Colon (tissue), 2 donors: ENCODE measurements around the gene RASSF5.
"Not testable (repeated sequence)": the region's sequence is repeated elsewhere in the genome, so short reads cannot be mapped to it uniquely, and the experiment has no call there.

ENCODE experiments used
- FAIRE-seq: peaks from 2 replicates; lab custom pipeline; 2012; peaks lifted over from hg19 to GRCh38; lab: Jason Lieb, UNC
- donor health status: control.
- donor health status: control.

RASSF5 gene

DNA sequence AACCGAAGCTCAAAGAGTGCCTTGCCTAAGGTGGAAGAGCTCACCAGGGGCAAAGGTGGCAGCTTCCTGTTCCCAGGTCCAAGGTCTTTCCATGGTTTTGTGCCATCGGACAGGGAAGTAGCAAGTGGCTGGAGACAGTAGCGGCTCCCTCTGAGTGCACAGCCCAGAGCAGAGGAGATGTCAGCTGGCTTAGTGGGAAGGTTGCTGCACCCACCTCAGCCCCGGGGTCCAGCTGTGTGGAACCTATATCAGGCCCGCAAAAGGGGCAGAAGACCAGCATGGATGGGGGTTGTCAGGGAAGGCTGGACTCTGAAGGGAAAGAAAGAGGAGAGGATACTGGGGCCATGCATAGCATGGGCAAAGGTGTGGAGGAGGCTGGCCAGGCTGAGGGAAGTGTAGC, 30.2 kb upstream of the RASSF5 start:
- no peak for FAIRE-seq

DNA sequence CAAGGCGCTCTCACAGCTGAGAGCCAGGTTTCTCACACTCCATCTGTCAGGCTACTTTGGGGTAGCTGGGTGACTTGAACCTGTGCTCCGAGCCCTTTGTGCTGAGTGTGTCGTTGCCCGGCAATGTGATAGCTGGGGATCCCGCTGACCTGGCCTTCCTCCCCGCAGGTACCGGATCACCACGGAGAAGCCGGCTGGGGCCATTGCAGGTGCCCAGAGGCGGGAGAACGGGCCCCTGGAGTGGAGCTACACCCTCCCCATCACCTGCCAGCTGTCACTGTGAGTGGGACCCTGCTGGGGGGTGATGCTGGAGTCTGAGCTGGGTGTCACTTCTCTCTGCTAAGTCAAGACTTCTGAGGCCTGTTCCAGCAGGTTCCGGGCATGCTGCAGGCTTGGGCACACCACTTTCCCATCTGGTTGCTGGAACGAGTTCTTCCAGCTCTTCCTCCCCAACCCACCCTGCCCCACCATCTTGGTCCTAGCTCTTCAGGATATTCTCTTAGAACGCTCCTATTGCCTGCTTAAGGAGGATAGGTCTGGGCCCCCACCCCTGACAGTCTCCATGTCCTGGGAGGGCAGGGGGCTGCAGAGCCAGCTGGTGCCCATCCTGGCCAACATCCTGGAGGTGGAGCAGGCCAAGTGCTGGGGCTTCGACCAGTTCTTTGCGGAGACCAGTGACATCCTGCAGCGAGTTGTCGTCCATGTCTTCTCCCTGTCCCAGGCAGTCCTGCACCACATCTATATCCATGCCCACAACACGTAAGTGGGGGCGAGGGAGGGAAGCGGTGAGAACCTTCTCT, 29.6 kb upstream of the RASSF5 start:
- no peak for FAIRE-seq

DNA sequence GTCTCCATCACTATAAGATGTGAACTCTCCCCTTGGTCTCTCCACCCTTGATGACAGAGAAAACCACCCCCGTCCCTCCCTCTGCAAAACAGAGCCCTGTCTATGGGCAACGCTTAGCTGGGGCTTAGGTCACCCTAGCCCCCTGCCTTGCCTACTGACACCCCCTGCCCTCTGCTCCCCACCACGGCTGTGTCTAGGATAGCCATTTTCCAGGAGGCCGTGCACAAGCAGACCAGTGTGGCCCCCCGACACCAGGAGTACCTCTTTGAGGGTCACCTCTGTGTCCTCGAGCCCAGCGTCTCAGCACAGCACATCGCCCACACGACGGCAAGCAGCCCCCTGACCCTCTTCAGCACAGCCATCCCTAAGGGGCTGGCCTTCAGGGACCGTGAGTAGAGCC, 28.6 kb upstream of the RASSF5 start:
- FAIRE-seq: no peak

DNA sequence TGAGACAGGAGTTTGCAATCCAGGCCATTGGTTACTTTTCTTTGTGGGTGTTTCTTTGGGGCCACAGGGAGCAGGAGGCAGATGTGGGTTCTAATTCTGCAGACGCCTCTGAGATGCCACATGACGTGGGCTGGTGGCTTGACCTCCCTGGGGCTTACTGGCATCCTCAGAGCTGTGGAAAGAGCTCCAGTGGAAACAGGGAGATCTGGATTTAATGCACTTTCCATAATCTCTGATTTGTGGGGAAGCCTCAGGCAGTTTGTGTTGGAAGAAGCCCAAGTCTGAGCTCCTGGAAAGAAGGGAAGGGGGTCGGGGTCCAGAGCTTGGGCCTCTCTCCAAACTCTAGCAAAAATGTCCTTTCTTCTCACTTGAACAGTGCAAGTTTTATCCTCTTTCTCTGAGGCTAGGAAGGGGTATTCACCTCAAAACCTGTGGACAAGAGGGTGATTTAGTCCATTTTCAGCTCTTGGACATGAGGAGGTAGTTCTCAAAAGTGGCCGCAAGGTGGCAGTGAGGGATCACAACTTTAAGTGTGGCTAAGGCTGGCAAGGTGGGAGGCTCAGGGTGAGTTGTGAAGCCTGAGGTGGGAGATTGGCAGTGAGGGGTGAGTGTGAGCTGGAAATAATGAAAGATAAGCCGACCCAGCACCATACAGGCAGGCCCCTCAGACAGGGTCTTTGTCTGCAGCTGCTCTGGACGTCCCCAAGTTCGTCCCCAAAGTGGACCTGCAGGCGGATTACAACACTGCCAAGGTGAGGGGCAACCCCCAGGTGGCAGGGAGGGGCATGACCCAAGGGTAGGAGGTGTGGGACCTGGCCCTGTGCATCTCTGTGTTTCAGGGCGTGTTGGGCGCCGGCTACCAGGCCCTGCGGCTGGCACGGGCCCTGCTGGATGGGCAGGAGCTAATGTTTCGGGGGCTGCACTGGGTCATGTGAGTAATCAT, 27.9 kb upstream of the RASSF5 start:
- FAIRE-seq: no peak

DNA sequence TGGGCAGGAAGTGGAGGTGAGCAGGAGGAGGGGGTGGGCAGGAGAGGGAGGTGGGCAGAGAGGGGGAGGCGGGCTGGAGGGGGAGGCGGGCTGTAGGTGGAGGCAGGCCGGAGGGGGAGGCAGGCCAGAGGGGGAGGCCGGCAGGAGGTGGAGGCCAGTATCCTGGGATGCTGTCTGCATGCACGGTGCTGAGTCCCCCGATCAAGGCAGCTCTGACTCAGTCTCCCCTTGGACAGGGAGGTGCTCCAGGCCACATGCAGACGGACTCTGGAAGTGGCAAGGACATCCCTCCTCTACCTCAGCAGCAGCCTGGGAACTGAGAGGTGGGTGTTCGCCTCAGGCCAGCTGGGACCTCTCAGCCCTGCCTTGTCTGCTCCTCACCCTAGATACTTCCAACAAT, 27.1 kb upstream of the RASSF5 start:
- no peak for FAIRE-seq

DNA sequence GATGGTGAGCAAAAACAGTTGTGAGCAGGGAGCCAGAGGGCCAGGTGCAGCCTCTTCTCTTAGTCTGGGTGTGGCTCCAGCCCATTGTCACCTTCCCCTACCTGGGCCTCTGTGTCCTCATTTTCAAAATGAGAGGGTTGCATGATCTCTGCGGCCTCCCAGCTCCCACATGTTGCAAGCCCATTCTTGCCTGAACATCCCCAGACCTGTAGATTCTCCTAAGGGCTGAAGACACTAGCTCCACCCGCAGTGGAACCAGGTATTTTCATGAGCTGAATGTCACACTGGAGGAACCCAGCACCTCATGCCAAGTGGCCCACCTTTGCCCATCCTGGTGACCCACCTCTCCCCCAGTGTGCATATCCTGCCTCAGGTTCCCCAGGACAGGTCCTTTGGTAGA, 24.7 kb upstream of the RASSF5 start:
- no peak for FAIRE-seq

DNA sequence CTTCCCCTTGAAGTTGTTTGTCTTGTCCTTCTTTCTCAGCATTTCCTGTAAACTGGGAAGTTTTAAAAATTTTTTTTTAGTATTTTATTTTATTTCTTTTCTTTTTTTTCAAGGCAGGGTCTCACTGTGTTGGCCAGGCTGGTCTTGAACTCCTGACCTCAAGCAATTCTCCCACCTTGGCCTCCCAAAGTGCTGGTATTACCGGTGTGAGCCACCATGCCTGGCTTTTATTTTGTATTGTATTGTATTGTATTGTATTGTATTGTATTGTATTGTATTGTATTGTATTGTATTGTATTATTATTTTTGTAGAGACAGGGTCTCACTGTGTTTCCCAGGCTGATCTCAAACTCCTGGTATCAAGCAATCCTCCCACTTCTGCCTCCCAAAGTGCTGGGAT, 23.5 kb upstream of the RASSF5 start:
- not testable (repeated sequence) for FAIRE-seq

DNA sequence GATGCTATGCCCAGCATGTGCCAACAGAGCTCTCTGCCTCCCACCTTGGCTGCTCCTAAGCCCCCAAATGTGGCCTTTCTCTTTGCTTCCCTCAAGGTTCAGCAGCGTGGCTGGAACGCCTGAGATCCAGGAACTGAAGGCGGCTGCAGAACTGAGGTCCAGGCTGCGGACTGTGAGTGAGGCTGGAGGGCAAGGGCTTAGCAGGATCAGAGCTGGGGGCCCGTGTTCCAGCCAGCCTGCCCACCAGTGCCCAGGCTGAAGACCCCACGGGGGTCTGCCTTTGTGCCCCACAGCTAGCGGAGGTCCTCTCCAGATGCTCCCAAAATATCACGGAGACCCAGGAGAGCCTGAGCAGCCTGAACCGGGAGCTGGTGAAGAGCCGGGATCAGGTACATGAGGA, 22.4 kb upstream of the RASSF5 start:
- no peak for FAIRE-seq

DNA sequence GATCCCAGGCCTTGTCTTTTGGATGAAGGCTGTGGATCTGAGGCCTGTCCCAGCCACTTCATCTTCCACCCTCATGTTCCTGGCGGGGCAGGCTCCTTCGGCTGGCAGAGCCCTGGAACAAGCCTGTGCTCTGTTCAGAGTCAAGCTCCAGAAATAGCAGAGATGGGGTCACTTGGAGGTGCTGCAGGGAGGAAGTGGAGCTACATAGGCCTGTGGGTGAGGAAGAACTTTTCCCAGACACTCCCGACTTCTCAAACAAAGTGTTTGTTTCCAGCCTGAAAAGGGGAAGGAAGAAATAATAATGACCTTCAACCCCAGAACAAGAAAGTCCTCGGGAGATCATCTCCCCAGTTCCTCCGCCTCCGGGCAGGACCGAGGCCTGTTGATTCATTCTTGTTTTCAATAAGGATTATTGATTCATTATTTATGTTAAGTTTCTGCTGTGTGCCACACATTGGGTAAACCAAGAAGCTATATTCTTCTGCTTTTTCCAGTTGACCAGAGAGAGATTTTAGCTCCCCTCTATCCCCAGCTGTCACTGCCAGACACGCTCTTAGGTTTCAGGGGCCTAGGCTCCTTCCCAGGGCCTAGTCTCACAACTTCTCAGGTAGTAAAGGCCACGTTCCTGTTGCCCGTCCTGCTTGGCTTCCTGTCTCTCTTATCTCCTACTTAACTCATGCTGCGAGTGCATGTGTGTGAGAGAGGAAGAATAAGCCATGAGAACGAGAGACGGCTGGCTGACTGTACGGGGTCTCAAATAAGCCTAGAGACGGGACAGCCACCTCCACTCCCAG, 20.1 kb upstream of the RASSF5 start:
- FAIRE-seq: no peak

DNA sequence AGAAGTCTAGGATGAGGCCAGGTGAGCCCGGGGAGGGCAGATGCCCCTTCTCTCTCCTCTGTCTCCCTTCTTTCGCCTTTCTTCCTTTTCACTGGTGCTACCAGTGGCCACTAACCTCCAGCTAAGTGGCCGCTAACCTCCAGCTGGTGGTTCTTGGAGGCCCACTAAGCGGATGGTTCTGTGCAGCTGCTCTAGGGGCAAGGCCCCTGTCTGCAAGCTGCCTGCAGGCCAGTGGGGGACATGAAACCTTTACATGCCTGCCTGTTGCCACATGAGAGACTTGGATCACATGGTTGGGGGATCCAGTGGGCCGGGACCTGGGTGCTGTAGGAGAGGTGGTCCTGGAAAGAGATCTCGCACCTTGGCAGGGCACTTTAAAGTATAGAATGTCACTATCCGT, 19.4 kb upstream of the RASSF5 start:
- no peak for FAIRE-seq

DNA sequence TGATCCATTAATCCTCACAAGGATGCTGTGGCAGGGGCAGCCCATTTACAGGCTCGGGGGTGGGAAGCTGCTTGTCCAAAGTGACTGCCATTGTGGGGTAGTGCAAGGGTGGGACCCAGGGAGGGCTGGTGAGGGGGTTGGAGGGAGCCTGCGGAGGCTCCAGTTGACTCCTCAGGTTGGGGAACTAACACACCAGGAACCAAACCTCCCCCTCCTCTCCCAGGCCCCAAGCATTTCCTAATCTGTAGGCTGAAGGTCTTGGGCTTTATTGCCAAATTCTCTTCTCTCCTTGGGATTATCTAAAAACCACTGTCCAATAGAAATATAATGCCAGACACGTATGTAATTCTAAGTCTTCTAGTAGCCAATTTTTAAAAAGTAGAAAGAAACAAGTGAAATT, 18.9 kb upstream of the RASSF5 start:
- FAIRE-seq: no peak

DNA sequence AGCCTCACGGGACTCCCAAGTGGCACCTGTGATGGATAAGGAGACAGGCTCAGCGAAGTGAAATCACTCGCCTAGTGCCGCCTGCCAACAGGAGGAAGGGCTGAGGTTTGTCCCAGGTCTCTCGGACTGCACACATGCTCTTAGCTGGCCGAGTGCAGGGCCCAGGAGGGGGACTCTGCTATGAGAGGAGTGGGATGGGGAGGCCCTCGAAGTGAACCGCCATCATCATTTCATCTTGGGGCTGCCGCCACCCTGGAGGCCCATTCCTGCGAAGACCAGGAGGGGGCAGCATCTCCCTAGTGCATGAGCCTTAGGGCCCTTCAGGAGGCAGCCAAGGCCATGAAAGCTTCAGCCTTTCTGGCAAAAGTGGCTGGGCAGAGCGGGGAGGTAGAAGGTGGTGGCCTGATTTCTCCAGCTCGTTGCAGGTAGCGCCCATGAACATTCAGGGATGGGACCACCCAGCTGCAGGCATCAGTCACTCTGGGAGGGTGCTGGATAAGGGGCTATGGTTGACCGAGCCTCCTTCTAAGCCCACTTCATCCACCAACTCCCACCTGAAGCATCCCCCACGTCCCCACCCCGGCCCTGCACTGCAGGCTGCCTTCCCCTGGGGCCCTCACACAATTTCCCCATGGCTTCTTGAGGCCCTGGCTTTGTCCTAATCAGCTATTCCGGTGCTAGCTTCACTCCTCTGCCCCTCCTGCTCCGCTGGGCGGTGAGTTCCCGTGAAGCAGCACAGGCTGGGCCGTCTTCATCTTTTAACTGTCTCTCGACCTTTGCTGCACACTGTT, 17.2 kb upstream of the RASSF5 start:
- FAIRE-seq: no peak

DNA sequence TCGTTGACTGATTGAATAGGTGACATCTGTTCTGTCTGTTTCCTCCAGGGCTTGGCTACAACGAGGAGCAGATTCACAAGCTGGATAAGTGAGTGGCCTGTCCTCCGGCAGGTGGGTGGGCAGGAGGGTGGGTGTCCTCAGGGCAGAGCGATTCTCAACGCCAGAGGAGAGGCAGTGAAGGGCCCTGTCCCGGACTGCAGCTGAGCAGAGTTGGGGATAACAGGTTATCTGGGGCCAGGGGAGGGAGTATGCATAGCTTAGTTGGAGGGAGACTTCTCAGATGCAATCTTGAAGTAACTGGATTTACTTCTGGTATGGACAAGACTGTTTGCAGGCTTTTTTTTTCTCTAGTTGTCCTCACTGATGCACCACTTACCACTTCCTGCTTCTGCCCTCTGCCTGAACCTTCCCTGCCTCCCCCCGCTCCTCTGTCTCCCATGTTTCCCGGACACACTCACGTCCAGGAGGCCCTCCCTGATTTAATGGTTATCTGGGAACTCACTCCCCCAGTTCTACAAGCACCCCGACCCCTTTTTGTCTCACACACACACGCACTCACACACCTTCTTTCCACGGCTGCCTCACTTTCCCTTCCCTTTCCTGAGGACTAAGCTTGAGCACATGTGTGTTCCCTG, 16.4 kb upstream of the RASSF5 start:
- no peak for FAIRE-seq

DNA sequence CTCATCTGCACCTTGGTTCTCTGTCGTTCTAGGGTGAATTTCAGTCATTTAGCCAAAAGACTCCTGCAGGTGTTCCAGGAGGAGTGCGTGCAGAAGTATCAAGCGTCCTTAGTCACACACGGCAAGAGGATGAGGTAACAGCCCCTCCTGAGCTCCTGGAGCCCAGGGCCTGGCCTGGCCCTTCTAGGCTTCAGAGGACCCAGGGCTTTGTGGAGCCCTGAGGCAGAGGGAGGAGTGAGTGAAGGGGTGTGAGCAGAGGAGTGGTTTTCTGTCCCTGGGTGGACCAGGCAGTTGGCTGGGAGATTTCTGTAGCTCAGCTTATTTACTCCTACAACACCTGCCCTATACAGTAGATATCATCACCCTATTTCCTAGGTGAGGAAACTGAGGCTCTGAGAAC, 15.7 kb upstream of the RASSF5 start:
- FAIRE-seq: no peak

DNA sequence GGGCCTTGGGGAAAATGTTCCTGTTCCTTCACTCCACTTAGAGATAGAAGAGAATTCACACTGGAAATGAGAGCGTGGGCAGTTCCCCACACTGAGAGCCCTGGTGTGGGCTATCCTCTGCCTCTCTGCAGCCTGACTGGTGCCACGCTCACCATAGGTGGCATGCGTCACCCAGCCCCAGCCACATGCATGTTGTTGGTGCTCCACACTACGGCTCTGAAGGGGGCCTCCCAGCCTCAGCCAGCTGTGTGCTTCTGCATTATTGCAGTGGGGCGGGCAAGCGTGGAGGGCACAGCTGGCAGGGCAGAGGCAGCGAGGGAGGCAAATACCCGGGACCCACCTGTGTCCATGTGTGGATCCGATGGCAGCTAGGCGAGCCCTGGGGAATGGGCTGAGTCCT, 14.7 kb upstream of the RASSF5 start:
- no peak for FAIRE-seq

DNA sequence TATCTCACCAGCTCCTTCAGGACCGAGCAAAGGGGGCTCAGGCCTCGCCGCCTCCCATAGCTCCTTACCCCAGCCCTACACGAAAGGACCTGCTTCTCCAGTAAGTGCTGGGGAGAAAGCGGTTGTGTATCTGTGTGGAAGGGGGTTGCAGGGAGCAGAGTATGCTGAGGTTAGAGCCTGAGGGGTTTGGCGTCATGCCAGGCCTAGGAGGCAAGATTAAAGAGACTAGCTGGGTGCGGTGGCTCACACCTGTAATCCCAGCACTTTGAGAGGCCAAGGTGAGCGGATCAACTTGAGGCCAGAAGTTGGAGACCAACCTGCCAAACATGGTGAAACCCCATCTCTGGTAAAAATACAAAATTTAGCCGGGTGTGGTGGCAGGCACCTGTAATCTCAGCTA, 14.1 kb upstream of the RASSF5 start:
- no peak for FAIRE-seq

DNA sequence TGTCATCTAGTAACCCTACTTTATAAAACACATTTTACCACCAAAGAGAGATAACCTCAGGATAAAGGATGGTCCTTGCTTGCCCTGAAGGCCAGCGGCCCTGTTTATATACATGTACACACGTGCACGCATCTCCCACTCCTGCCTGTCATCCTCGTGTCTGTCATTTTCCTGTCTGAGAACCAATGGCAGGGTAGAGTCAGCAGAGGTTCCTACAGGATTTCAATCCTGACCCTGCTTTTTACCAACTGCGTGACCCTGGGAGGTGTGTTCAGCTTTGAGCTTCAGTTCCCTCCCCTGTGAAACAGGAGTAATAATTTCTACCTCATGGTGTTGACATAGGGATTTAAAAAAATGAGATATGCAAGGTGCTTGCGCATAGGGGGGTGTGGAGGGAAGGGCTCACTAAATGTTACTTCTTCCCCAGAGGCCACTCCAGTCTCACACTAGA, 12.3 kb upstream of the RASSF5 start:
- FAIRE-seq: no peak

DNA sequence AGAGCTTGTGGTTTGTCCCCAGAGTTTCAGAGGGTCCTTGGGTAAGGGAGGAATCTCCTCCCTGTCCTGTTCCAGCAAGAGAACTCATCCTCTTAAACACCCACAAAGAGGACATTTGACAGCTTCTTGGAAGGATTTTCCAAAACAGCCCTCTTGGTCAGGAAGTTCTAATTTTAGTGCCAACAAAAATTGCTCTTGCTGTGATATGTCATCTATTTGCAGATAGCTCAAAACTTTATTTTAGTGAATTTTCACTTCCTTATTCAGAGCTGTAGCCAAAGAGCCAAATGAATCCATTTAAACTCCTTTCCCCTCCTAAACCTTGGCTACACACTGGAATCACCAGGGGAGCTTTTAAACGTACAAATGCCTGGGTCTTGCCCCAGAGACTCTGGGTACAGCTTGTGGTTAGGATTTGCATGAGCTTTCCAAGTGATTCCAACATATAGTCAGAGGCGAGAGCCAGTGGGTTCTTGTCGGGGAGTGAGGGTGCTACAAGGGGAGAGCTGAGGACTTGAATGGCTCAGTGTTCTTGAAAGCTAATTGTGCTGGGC, 11.8 kb upstream of the RASSF5 start:
- FAIRE-seq: no peak

DNA sequence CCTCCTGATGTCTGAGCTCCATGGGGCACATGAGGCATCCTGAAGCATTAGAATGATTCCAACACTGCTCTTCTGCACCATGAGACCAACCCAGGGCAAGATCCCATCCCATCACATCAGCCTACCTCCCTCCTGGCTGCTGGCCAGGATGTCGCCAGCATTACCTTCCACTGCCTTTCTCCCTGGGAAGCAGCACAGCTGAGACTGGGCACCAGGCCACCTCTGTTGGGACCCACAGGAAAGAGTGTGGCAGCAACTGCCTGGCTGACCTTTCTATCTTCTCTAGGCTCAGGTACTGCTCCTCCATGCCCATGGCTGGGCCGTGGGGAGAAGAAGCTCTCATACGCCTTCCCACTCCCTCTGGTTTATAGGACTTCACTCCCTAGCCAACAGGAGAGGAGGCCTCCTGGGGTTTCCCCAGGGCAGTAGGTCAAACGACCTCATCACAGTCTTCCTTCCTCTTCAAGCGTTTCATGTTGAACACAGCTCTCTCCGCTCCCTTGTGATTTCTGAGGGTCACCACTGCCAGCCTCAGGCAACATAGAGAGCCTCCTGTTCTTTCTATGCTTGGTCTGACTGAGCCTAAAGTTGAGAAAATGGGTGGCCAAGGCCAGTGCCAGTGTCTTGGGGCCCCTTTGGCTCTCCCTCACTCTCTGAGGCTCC, 11.1 kb upstream of the RASSF5 start:
- no peak for FAIRE-seq

DNA sequence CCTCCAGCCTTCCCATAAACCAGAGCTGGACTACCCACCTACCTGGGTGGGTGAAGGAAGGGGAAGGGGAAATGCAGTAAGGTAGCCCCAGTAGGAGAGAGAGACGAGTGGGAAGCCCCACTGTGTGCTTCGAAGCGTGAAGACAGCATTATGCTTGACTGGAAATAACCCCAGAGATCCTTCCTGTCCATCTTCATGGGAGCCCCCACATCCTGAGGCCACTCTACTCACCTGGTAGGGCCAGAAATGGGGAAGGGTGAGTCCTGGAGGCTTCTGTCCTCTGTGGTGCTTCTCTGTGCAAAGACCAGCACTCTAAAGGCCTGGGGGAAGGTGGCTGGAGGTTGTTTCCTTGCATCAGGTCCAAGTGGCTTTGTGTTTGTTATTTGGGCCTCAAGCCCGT, 10.0 kb upstream of the RASSF5 start:
- FAIRE-seq: no peak
